GM18498 (cell line): ENCODE measurements around the gene RTN4.

Experiments
- ATAC-seq: cut with Tn5 transposase; IDR thresholded peaks from one replicate; pipeline ENCODE4 v1.9.1; 2021; ENCODE audit warnings: mild to moderate bottlenecking, moderate library complexity; ENCODE audit not compliant: unreplicated experiment

The RTN4 gene

GRCh38 chr2:54928719-54929118 lies 121.5 kb downstream of the RTN4 start:
- ATAC-seq, result no peak

- ATAC-seq, result no peak
These were observed 122.3 kb downstream of the RTN4 start for GRCh38 chr2:54927751-54928615.

- no peak for ATAC-seq
These were observed 123.0 kb downstream of the RTN4 start for GRCh38 chr2:54927085-54927750.

GRCh38 chr2:54925022-54925421 lies 125.2 kb downstream of the RTN4 start:
- no peak for ATAC-seq

DNA sequence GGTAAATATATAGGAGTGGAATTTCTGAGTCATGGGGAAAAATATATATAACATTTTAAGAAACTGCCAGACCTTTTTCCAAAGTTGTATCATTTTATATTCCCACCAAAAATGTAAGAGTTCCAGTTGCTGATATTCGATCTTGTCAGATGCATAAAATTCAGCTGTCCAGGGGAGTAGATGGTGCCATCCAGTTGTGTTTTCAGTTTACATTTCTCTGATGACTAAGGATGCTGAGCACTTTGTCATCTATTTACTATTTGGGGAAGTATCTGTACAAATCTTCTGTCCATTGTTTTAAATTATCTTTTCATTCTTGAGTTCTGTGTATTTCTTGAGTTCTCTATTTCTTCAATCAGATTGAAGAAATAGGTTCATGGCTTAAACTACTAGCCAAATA lies 126.1 kb downstream of the RTN4 start:
- no peak for ATAC-seq
